Measurements from ENCODE around the gene VWC2L. TPM values are rescaled to one million over a fixed set of nuclear protein-coding genes. Genes with fewer than 3 reads are reported as not detected.

The VWC2L gene
- total and polyA plus RNA-seq, 10 of the 15 experiments (the other 5 are each of a cell fraction or from before 2014, with no cell fraction given), result not detected

- no peak for TF ChIP-seq ZNF592 (IDR thresholded peaks at IDR 0.05)
- TF ChIP-seq ZNF217 (IDR thresholded peaks at IDR 0.05), result no peak
- no peak for TF ChIP-seq STAT3 (IDR thresholded peaks at IDR 0.05; ENCODE audit: low read depth, low read length)
- no peak for TF ChIP-seq NR2F1 (conservative IDR thresholded peaks at IDR 0.05)
- no peak for TF ChIP-seq MAX (IDR thresholded peaks at IDR 0.05; ENCODE audit: low read depth, low read length)
- TF ChIP-seq CHD4 (IDR thresholded peaks at IDR 0.05), result no peak
Measured at GRCh38 chr2:214514704-214515103, 103.8 kb downstream of the VWC2L start (continued).

GRCh38 chr2:214515111-214515510 lies 104.3 kb downstream of the VWC2L start:
- FAIRE-seq (no peak), ATAC-seq (no peak), DNase-seq (ENCODE audit: low read depth, low spot score) (no peak)
- Histone ChIP-seq H3K9me3 (replicated peaks; ENCODE audit: control insufficient read depth, insufficient read depth, low read length) (no peaks in the 10 kb centered on the region), H3K36me3 (ENCODE audit: control insufficient read depth in 2 of 2, insufficient read depth in 2 of 2, low read length in 1 of 2) (no peaks in the 10 kb centered on the region), H3K27me3 (replicated peaks in 1 of 2; ENCODE audit: control insufficient read depth in 2 of 2, insufficient read depth in 2 of 2, low read length in 1 of 2) (no peaks in the 10 kb centered on the region; a peak in 1 of 4 replicates), H3K4me2 (ENCODE audit: control insufficient read depth, insufficient read depth) (no peak overlapping the region), H3K4me1 (ENCODE audit: control insufficient read depth, insufficient read depth, low read length) (no peaks in the 10 kb centered on the region), H3K79me2 (ENCODE audit: control insufficient read depth, insufficient read depth, low read length) (no peaks in the 10 kb centered on the region), H3K27ac (ENCODE audit: control insufficient read depth, insufficient read depth) (no peak overlapping the region), H3K9ac (ENCODE audit: control insufficient read depth, insufficient read depth, low read length) (no peak overlapping the region), H2AFZ (ENCODE audit: control insufficient read depth, low read depth, low read length) (no peak overlapping the region), H3K4me3 (no peak overlapping the region), H4K20me1 (ENCODE audit: control insufficient read depth, insufficient read depth) (no peaks in the 10 kb centered on the region)
- ChIA-PET CTCF (no interaction called here), SMC1A (ENCODE audit: uncharacterized antibody, unreplicated experiment) (no interaction called here), RAD21 (ENCODE audit: unreplicated experiment) (no interaction called here), POLR2A (no interaction called here)
- in situ Hi-C loops (cut with MboI) (no loop called here), intact Hi-C loops (cut with micrococcal nuclease; ENCODE audit: unreplicated experiment) (no loop called here)
- no TSS peak for BruUV-seq (replicated peaks)
- no peak for TF ChIP-seq SRF (IDR thresholded peaks at IDR 0.05; ENCODE audit: low read depth in 2 of 2, low read length in 2 of 2)
- TF ChIP-seq MAX (IDR thresholded peaks at IDR 0.05; ENCODE audit: low read depth, low read length), result no peak
- no peak for TF ChIP-seq ZNF217 (IDR thresholded peaks at IDR 0.05)
- TF ChIP-seq ESRRA (IDR thresholded peaks at IDR 0.05; ENCODE audit: low read length), result no peak
- no peak for TF ChIP-seq NFYA (IDR thresholded peaks at IDR 0.05; ENCODE audit: borderline replicate concordance, low read depth, low read length)
- no peak for TF ChIP-seq EED (IDR thresholded peaks at IDR 0.05; ENCODE audit: low read depth)
- TF ChIP-seq CHD1 (IDR thresholded peaks at IDR 0.05; ENCODE audit: low read depth, low read length), result no peak
- no peak for TF ChIP-seq MTA2 (IDR thresholded peaks at IDR 0.05; ENCODE audit: low read depth)
- 5% methylated on average over 4 of the region's 4 CpGs for WGBS (ENCODE audit: insufficient coverage, insufficient replicate concordance, low lambda C conversion rate, missing lambda C conversion rate)
